Natural killer cell (primary cell): ENCODE data around the gene C1QTNF4. TPM values are rescaled to one million over a fixed set of nuclear protein-coding genes. Genes with fewer than 3 reads are reported as not detected.

ENCODE experiments used
- ATAC-seq, 3 donors: fragments of 150-1000 bp in 2 of 3; fragments of 200-7000 bp in 1 of 3; cut with Tn5 transposase; 1 replicate in 1 of 3; 2 replicates in 2 of 3; pipeline ENCODE4 v1.10.0; 2021; ENCODE audit warnings: mild to moderate bottlenecking in 2 of 3, moderate library complexity in 2 of 3
- DNase-seq, 2 donors: peaks; one replicate each; pipeline versions ENCODE4 v3.0.0 to v3.0.0-alpha.2; 2013 to 2021; ENCODE audit warnings: mixed read lengths in 1 of 2
- H3K27ac ChIP-seq: one replicate; pipeline ENCODE4 v1.5.1; 2013; ENCODE audit warnings: mild to moderate bottlenecking, low read length
- H3K27me3 ChIP-seq: one replicate; pipeline ENCODE4 v1.6.1; 2013; ENCODE audit warnings: low read length; ENCODE audit not compliant: control insufficient read depth, insufficient read depth
- H3K36me3 ChIP-seq: one replicate; pipeline ENCODE4 v1.6.1; 2013; ENCODE audit warnings: low read length; ENCODE audit not compliant: control insufficient read depth, insufficient read depth
- H3K4me1 ChIP-seq: one replicate; pipeline ENCODE4 v1.6.1; 2013; ENCODE audit warnings: low read length; ENCODE audit not compliant: control insufficient read depth, insufficient read depth
- H3K4me3 ChIP-seq: one replicate; pipeline ENCODE4 v1.5.1; 2013; ENCODE audit warnings: low read length
- H3K9me3 ChIP-seq: one replicate; pipeline ENCODE4 v1.6.1; 2013; ENCODE audit warnings: low read length; ENCODE audit not compliant: control insufficient read depth, insufficient read depth
- H3K27ac Mint-ChIP-seq, 2 donors: one replicate each; pipeline ENCODE4 v1.8.0; 2022; ENCODE audit warnings: mild to moderate bottlenecking in 2 of 2, mixed read lengths in 2 of 2, moderate library complexity in 1 of 2
- H3K27me3 Mint-ChIP-seq, 2 donors: one replicate each; pipeline ENCODE4 v1.8.0; 2022; ENCODE audit warnings: low read depth in 2 of 2, mixed read lengths in 2 of 2
- H3K36me3 Mint-ChIP-seq: one replicate; pipeline ENCODE4 v1.8.0; 2022; ENCODE audit warnings: mixed read lengths
- H3K4me1 Mint-ChIP-seq, 2 donors: one replicate each; pipeline ENCODE4 v1.8.0; 2022; ENCODE audit warnings: mixed read lengths in 2 of 2
- H3K4me3 Mint-ChIP-seq: one replicate; pipeline ENCODE4 v1.8.0; 2022; ENCODE audit warnings: mild to moderate bottlenecking, moderate library complexity, mixed read lengths
- H3K9me3 Mint-ChIP-seq, 2 donors: one replicate each; pipeline ENCODE4 v1.8.0; 2022; ENCODE audit warnings: mixed read lengths in 2 of 2
- CTCF ChIP-seq: fragments of 200-600 bp; IDR thresholded peaks from one replicate; pipeline ENCODE4 v1.8.0; 2022; ENCODE audit warnings: antibody characterized with exemption
- WGBS: methylation state at CpG from one replicate; pipeline ENCODE4 v1.1.7; 2013; ENCODE audit warnings: missing lambda C conversion rate; ENCODE audit not compliant: insufficient coverage; 5-methylcytosine and 5-hydroxymethylcytosine counted together
- intact Hi-C: fragments of 100-400 bp; cut with micrococcal nuclease; formaldehyde crosslinking; loops from one replicate; pipeline ENCODE4 v1.14.2; 2022
- total RNA-seq, 4 donors: library from RNA; stranded (reverse); fragments of 120-200 nt in 1 of 4; gene quantifications; one replicate each; pipeline versions ENCODE4 v1.2.3 to v1.2.4, GENCODE V29; 2013 to 2022

Gene C1QTNF4
- total RNA-seq, 3 donors from 2014 or later (not counting 1 experiment from before 2014, with no cell fraction given), result 0.78 to 2.0 (median 1.3) TPM

- Histone ChIP-seq H3K27me3 (no peaks in the 10 kb centered on the region), H3K36me3 (peaks cover 37% of the 10 kb centered on the region), H3K9me3 (no peaks in the 10 kb centered on the region), H3K27ac (no peak overlapping the region), H3K4me1 (peaks cover 14% of the 10 kb centered on the region), H3K4me3 (no peak overlapping the region)
- Mint-ChIP-seq H3K9me3 (no peaks in the 10 kb centered on the region), H3K36me3 (no peaks in the 10 kb centered on the region), H3K27ac (no peak overlapping the region), H3K4me1 (peaks cover 19 to 26% of the 10 kb centered on the region in 2 donors), H3K27me3 (no peaks in the 10 kb centered on the region), H3K4me3 (no peak overlapping the region)
- intact Hi-C loops, result no loop called here
- 100% methylated on average over 5 of the region's 5 CpGs for whole genome bisulfite sequencing
- DNase-seq, result no peak
- TF ChIP-seq CTCF, result no peak
- no peak for ATAC-seq
Measured at GRCh38 chr11:47583844-47584243, 10.4 kb downstream of the C1QTNF4 start.

GRCh38 chr11:47578524-47579494, 15.4 kb downstream of the C1QTNF4 start, which contains the start of the genes KBTBD4 and NDUFS3:
Gene KBTBD4, minus strand, starts transcription at chr11:47578970. Its CDS starts 19 bp downstream, at chr11:47578951.
Gene NDUFS3, plus strand, starts transcription at chr11:47579074. Its CDS starts 18 bp downstream, at chr11:47579092.
- H3K27ac ChIP-seq, result peak within 1 kb of the TSS; percentile 67
- Mint-ChIP-seq H3K9me3 (no peaks in the 10 kb centered on the region), H3K27me3 (no peaks in the 10 kb centered on the region), H3K36me3 (no peaks in the 10 kb centered on the region), H3K4me1 (peaks cover 38 to 44% of the 10 kb centered on the region in 2 donors), H3K4me3 (peak within 1 kb of the TSS; percentile 97), H3K27ac (peak within 1 kb of the TSS; percentile 91 to 99)
- no peak for TF ChIP-seq CTCF
- ATAC-seq (peak; percentile 95 to 98 (median 97)), DNase-seq (peak; percentile 88 to 96)
- WGBS, result under 1% methylated on average over 72 of the region's 72 CpGs
- H3K4me3 ChIP-seq, result peak within 1 kb of the TSS; percentile 69
- no peaks in the 10 kb centered on the region for H3K27me3 ChIP-seq
- H3K4me1 ChIP-seq, result peaks cover 22% of the 10 kb centered on the region
- peaks cover 33% of the 10 kb centered on the region for H3K36me3 ChIP-seq
- intact Hi-C loops, result loop anchor here (2.0 kb wide), 1 partner anchor 56 kb away; no protein-coding TSS in a partner anchor
- H3K9me3 ChIP-seq, result no peaks in the 10 kb centered on the region

- H3K36me3 Mint-ChIP-seq, result no peaks in the 10 kb centered on the region
- ATAC-seq, result no peak
- H3K4me1 Mint-ChIP-seq, result peaks cover 44 to 45% of the 10 kb centered on the region in 2 donors
- no peaks in the 10 kb centered on the region for H3K27me3 Mint-ChIP-seq
- Histone ChIP-seq H3K27ac (no peak overlapping the region), H3K4me1 (peaks cover 22% of the 10 kb centered on the region), H3K36me3 (peaks cover 33% of the 10 kb centered on the region), H3K9me3 (no peaks in the 10 kb centered on the region), H3K27me3 (no peaks in the 10 kb centered on the region), H3K4me3 (no peak overlapping the region)
- peak overlapping the region; percentile 97 for H3K4me3 Mint-ChIP-seq
- DNase-seq, result no peak
- TF ChIP-seq CTCF, result no peak
- WGBS, result 87% methylated on average over 13 of the region's 13 CpGs
- intact Hi-C loops, result loop anchor here (2.0 kb wide), 1 partner anchor 55 kb away; no protein-coding TSS in a partner anchor
- H3K9me3 Mint-ChIP-seq, result no peaks in the 10 kb centered on the region
- peak overlapping the region in 1 of 2 donors; percentile 91 for H3K27ac Mint-ChIP-seq
Measured at GRCh38 chr11:47577460-47578041, 16.7 kb downstream of the C1QTNF4 start.
